Measurements from ENCODE around the gene AKT1.
A peak's percentile ranks its signal among the peaks of the same experiment; 100 is the strongest.
"Not testable (repeated sequence)": the region's sequence is repeated elsewhere in the genome, so short reads cannot be mapped to it uniquely, and the experiment has no call there.

AKT1 gene

GRCh38 chr14:104822821-104823615 lies 27.5 kb upstream of the AKT1 start:
- Mint-ChIP-seq H3K4me3 (no peak overlapping the region), H3K4me1 (ENCODE audit: low read depth) (peaks cover 8% of the 10 kb centered on the region), H3K27ac (no peak overlapping the region)

GRCh38 chr14:104821971-104822608 lies 26.5 kb upstream of the AKT1 start:
- peaks cover 25% of the 10 kb centered on the region for H3K27me3 Mint-ChIP-seq (ENCODE audit: low read depth)
- peaks cover 7% of the 10 kb centered on the region for H3K4me1 Mint-ChIP-seq (ENCODE audit: low read depth)
- H3K4me3 Mint-ChIP-seq, result no peak overlapping the region
- no peak overlapping the region for H3K27ac Mint-ChIP-seq
- H3K36me3 Mint-ChIP-seq (ENCODE audit: low read depth), result peaks cover 2% of the 10 kb centered on the region
- peaks cover 6% of the 10 kb centered on the region for H3K9me3 Mint-ChIP-seq

More at GRCh38 chr14:104822821-104823615, 27.5 kb upstream of the AKT1 start:
- peaks cover 6% of the 10 kb centered on the region for H3K9me3 Mint-ChIP-seq
- H3K27me3 Mint-ChIP-seq (ENCODE audit: low read depth), result peaks cover 34% of the 10 kb centered on the region
- H3K36me3 Mint-ChIP-seq (ENCODE audit: low read depth), result peaks cover 2% of the 10 kb centered on the region

- H3K27me3 Mint-ChIP-seq (ENCODE audit: low read depth), result peaks cover 22% of the 10 kb centered on the region
- H3K27ac Mint-ChIP-seq, result no peak overlapping the region
- H3K4me3 Mint-ChIP-seq, result no peak overlapping the region
- peaks cover 6% of the 10 kb centered on the region for H3K9me3 Mint-ChIP-seq
- peaks cover 2% of the 10 kb centered on the region for H3K36me3 Mint-ChIP-seq (ENCODE audit: low read depth)
- H3K4me1 Mint-ChIP-seq (ENCODE audit: low read depth), result peaks cover 8% of the 10 kb centered on the region
Observed at GRCh38 chr14:104821229-104821945, 25.8 kb upstream of the AKT1 start.

- peaks cover 6% of the 10 kb centered on the region for H3K9me3 Mint-ChIP-seq
- H3K36me3 Mint-ChIP-seq (ENCODE audit: low read depth), result peaks cover 2% of the 10 kb centered on the region
- H3K4me3 Mint-ChIP-seq, result no peak overlapping the region
Observed at GRCh38 chr14:104820669-104821228, 25.2 kb upstream of the AKT1 start.

GRCh38 chr14:104819361-104819781 lies 23.8 kb upstream of the AKT1 start:
- H3K27ac Mint-ChIP-seq, result no peak overlapping the region

More at GRCh38 chr14:104820669-104821228, 25.2 kb upstream of the AKT1 start:
- peaks cover 7% of the 10 kb centered on the region for H3K4me1 Mint-ChIP-seq (ENCODE audit: low read depth)
- H3K27ac Mint-ChIP-seq, result no peak overlapping the region
- peaks cover 21% of the 10 kb centered on the region for H3K27me3 Mint-ChIP-seq (ENCODE audit: low read depth)

GRCh38 chr14:104818714-104819161 lies 23.2 kb upstream of the AKT1 start:
- Mint-ChIP-seq H3K27me3 (ENCODE audit: low read depth) (peaks cover 2% of the 10 kb centered on the region), H3K4me3 (no peak overlapping the region), H3K9me3 (no peaks in the 10 kb centered on the region), H3K4me1 (ENCODE audit: low read depth) (peaks cover 13% of the 10 kb centered on the region), H3K27ac (no peak overlapping the region), H3K36me3 (ENCODE audit: low read depth) (no peaks in the 10 kb centered on the region)

More at GRCh38 chr14:104819361-104819781, 23.8 kb upstream of the AKT1 start:
- Mint-ChIP-seq H3K4me3 (no peak overlapping the region), H3K36me3 (ENCODE audit: low read depth) (no peaks in the 10 kb centered on the region), H3K4me1 (ENCODE audit: low read depth) (peaks cover 8% of the 10 kb centered on the region), H3K9me3 (peaks cover under 1% of the 10 kb centered on the region), H3K27me3 (ENCODE audit: low read depth) (peaks cover 7% of the 10 kb centered on the region)

GRCh38 chr14:104817930-104818713 lies 22.6 kb upstream of the AKT1 start:
- Mint-ChIP-seq H3K36me3 (ENCODE audit: low read depth) (no peaks in the 10 kb centered on the region), H3K27me3 (ENCODE audit: low read depth) (no peaks in the 10 kb centered on the region), H3K9me3 (no peaks in the 10 kb centered on the region), H3K4me3 (no peak overlapping the region), H3K4me1 (ENCODE audit: low read depth) (peaks cover 15% of the 10 kb centered on the region), H3K27ac (no peak overlapping the region)

GRCh38 chr14:104816616-104816884 lies 21.0 kb upstream of the AKT1 start:
- no peaks in the 10 kb centered on the region for H3K27me3 Mint-ChIP-seq (ENCODE audit: low read depth)
- H3K4me1 Mint-ChIP-seq (ENCODE audit: low read depth), result peaks cover 17% of the 10 kb centered on the region
- H3K9me3 Mint-ChIP-seq, result no peaks in the 10 kb centered on the region
- peak overlapping the region; percentile 84 for H3K27ac Mint-ChIP-seq
- H3K4me3 Mint-ChIP-seq, result peak overlapping the region; percentile 91
- H3K36me3 Mint-ChIP-seq (ENCODE audit: low read depth), result no peaks in the 10 kb centered on the region

GRCh38 chr14:104814701-104815100 lies 19.2 kb upstream of the AKT1 start:
- H3K4me1 Mint-ChIP-seq (ENCODE audit: low read depth), result peaks cover 17% of the 10 kb centered on the region
- not testable (repeated sequence) for H3K36me3 Mint-ChIP-seq (ENCODE audit: low read depth); H3K27me3 Mint-ChIP-seq (ENCODE audit: low read depth); H3K9me3 Mint-ChIP-seq
- H3K4me3 Mint-ChIP-seq, result peak overlapping the region; percentile 91
- peak overlapping the region; percentile 62 for H3K27ac Mint-ChIP-seq

GRCh38 chr14:104813286-104813685 lies 17.7 kb upstream of the AKT1 start:
- peaks cover 17% of the 10 kb centered on the region for H3K4me1 Mint-ChIP-seq (ENCODE audit: low read depth)
- no peaks in the 10 kb centered on the region for H3K36me3 Mint-ChIP-seq (ENCODE audit: low read depth)
- H3K27ac Mint-ChIP-seq, result no peak overlapping the region
- no peaks in the 10 kb centered on the region for H3K27me3 Mint-ChIP-seq (ENCODE audit: low read depth)
- no peak overlapping the region for H3K4me3 Mint-ChIP-seq
- no peaks in the 10 kb centered on the region for H3K9me3 Mint-ChIP-seq

GRCh38 chr14:104810316-104810715 lies 14.8 kb upstream of the AKT1 start:
- Mint-ChIP-seq H3K9me3 (no peaks in the 10 kb centered on the region), H3K4me3 (no peak overlapping the region), H3K27me3 (ENCODE audit: low read depth) (no peaks in the 10 kb centered on the region), H3K4me1 (ENCODE audit: low read depth) (peaks cover 15% of the 10 kb centered on the region), H3K36me3 (ENCODE audit: low read depth) (no peaks in the 10 kb centered on the region), H3K27ac (no peak overlapping the region)

- Mint-ChIP-seq H3K27me3 (ENCODE audit: low read depth) (no peaks in the 10 kb centered on the region), H3K4me1 (ENCODE audit: low read depth) (peaks cover 4% of the 10 kb centered on the region), H3K36me3 (ENCODE audit: low read depth) (no peaks in the 10 kb centered on the region), H3K9me3 (no peaks in the 10 kb centered on the region), H3K4me3 (no peak overlapping the region), H3K27ac (no peak overlapping the region)
Observed at GRCh38 chr14:104808456-104808855, 12.9 kb upstream of the AKT1 start.

GRCh38 chr14:104806625-104807465 lies 11.3 kb upstream of the AKT1 start:
- Mint-ChIP-seq H3K4me3 (no peak overlapping the region), H3K27ac (no peak overlapping the region), H3K36me3 (ENCODE audit: low read depth) (peaks cover 2% of the 10 kb centered on the region), H3K4me1 (ENCODE audit: low read depth) (peaks cover 7% of the 10 kb centered on the region), H3K9me3 (no peaks in the 10 kb centered on the region), H3K27me3 (ENCODE audit: low read depth) (no peaks in the 10 kb centered on the region)
